Esophagus muscularis mucosa (tissue), 4 donors: Measurements from ENCODE around the gene APLP2. TPM values are rescaled to one million over a fixed set of nuclear protein-coding genes. Genes with fewer than 3 reads are reported as not detected.
"Not testable (repeated sequence)": the region's sequence is repeated elsewhere in the genome, so short reads cannot be mapped to it uniquely, and the experiment has no call there.

Experiments
- DNase-seq: peaks from one replicate; pipeline ENCODE4 v3.0.0-alpha.2; 2017; ENCODE audit errors: extremely low spot score
- H3K27ac ChIP-seq, 4 donors: fragments of 200-600 bp; sonication (generic); replicated peaks in 1 of 4; 1 replicate in 3 of 4; 2 replicates in 1 of 4; pipeline ENCODE4 v1.5.1; 2016 to 2019; ENCODE audit warnings: mild to moderate bottlenecking in 1 of 4
- H3K27me3 ChIP-seq, 4 donors: fragments of 200-600 bp; sonication (generic); one replicate each; pipeline versions ENCODE4 v1.5.1 to v1.6.0; 2016 to 2019
- H3K36me3 ChIP-seq, 4 donors: fragments of 200-600 bp; sonication (generic); one replicate each; pipeline ENCODE4 v1.5.1; 2016 to 2019
- H3K4me1 ChIP-seq, 4 donors: fragments of 200-600 bp; sonication (generic); one replicate each; pipeline ENCODE4 v1.5.1; 2016 to 2019
- H3K4me3 ChIP-seq, 4 donors: fragments of 200-600 bp; sonication (generic); 1 replicate in 2 of 4; 2 replicates in 2 of 4; pipeline ENCODE4 v1.5.1; 2016 to 2019; ENCODE audit warnings: mild to moderate bottlenecking in 4 of 4, moderate library complexity in 1 of 4
- H3K9me3 ChIP-seq, 4 donors: fragments of 200-600 bp; sonication (generic); 1 replicate in 3 of 4; 2 replicates in 1 of 4; pipeline ENCODE4 v1.5.1; 2016 to 2019
- CTCF ChIP-seq, 3 experiments: fragments of 200-600 bp in 2 of 3; fragments of 450-650 bp in 1 of 3; sonication (generic) in 2 of 3; IDR thresholded peaks; one replicate each; pipeline ENCODE4 v1.5.1; 2017 to 2019; ENCODE audit warnings: antibody characterized with exemption in 3 of 3, mild to moderate bottlenecking in 2 of 3, moderate library complexity in 1 of 3
- EP300 ChIP-seq: sonication (generic); formaldehyde crosslinking; IDR thresholded peaks from one replicate; pipeline ENCODE4 v1.6.1; 2017; ENCODE audit warnings: antibody characterized with exemption
- POLR2A ChIP-seq: fragments of 450-650 bp; IDR thresholded peaks from one replicate; pipeline ENCODE4 v1.6.1; 2017; ENCODE audit warnings: antibody characterized with exemption, moderate library complexity, mild to moderate bottlenecking, low read depth
- POLR2AphosphoS5 ChIP-seq, 2 donors: sonication (generic); formaldehyde crosslinking; IDR thresholded peaks; one replicate each; pipeline ENCODE4 v1.6.1; 2017; ENCODE audit warnings: antibody characterized with exemption in 2 of 2
- WGBS: methylation state at CpG from one replicate; pipeline ENCODE4 v1.1.5; 2018; 5-methylcytosine and 5-hydroxymethylcytosine counted together
- intact Hi-C: fragments of 100-400 bp; cut with DNase I; formaldehyde crosslinking; loops from one replicate; pipeline ENCODE4 v1.15.1; 2023
- total RNA-seq, 4 donors: library from RNA; depleted of rRNA; stranded (reverse); fragments of >200 nt; gene quantifications; one replicate each; pipeline versions ENCODE4 v1.1.0 to v1.2.1, GENCODE V29; 2016

APLP2 gene
- total RNA-seq, 4 donors from 2014 or later, result 311 to 479 (median 410) TPM

DNA sequence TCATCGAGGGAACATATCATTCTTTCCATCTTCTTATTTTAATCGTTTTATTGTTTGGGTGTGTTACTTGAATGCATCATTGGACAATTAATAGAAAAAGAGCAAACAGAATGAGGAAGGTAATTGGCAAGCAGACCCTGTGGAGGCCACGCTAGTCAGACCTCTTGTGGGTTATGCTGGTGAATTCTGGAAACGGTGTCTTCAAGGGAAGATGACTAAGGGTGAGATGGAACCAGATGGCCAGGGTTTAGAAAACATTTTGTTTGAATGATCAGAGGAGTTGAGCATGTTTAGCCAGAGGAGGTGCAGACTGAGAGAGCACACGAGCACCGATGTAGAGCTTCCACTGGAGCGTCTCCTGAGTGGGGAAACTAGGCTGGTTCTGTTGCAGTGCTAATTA lies 98.4 kb downstream of the APLP2 start:
- Histone ChIP-seq H3K4me1 (peaks cover 0 to 3% (median 0%) of the 10 kb centered on the region in 4 donors), H3K9me3 (no peaks in the 10 kb centered on the region), H3K27me3 (peaks cover 0 to 15% (median 0%) of the 10 kb centered on the region in 4 donors), H3K36me3 (no peaks in the 10 kb centered on the region), H3K4me3 (no peak overlapping the region), H3K27ac (no peak overlapping the region)
- WGBS, result 88% methylated on average over 7 of the region's 7 CpGs
- intact Hi-C loops, result no loop called here
- no peak for TF ChIP-seq POLR2AphosphoS5 (IDR thresholded peaks at IDR 0.05)
- no peak for TF ChIP-seq CTCF (IDR thresholded peaks at IDR 0.05)
- TF ChIP-seq POLR2A, result no peak
- no peak for TF ChIP-seq EP300
- no peak for DNase-seq

DNA sequence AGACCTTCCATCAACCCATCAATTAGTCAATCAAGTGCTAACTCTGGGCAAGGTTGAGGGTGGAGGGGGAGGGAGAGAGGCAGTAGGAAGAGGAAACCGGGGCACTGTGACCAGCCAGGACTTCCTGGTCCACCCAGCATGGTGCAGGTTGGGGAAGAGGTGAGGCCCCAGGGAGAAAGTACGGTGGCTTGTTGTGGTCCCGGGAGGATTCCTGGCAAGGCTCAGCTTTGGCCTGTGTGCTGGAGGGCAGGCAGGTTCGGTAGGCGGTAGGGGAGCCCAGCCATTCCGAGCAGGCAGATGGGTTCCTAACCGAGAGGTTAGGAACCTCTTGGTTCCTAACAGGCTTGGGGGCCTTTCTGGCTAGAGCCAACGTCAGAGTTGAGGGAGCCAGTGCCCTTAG lies 100.7 kb downstream of the APLP2 start:
- 83% methylated on average over 7 of the region's 8 CpGs for WGBS
- Histone ChIP-seq H3K27ac (no peak overlapping the region), H3K4me1 (no peaks in the 10 kb centered on the region), H3K9me3 (peaks cover 0 to 9% (median 0%) of the 10 kb centered on the region in 4 donors), H3K4me3 (no peak overlapping the region), H3K36me3 (no peaks in the 10 kb centered on the region), H3K27me3 (no peaks in the 10 kb centered on the region)
- intact Hi-C loops, result no loop called here
- no peak for TF ChIP-seq CTCF (IDR thresholded peaks at IDR 0.05)
- no peak for TF ChIP-seq POLR2A
- TF ChIP-seq POLR2AphosphoS5 (IDR thresholded peaks at IDR 0.05), result no peak
- no peak for TF ChIP-seq EP300
- DNase-seq, result no peak

DNA sequence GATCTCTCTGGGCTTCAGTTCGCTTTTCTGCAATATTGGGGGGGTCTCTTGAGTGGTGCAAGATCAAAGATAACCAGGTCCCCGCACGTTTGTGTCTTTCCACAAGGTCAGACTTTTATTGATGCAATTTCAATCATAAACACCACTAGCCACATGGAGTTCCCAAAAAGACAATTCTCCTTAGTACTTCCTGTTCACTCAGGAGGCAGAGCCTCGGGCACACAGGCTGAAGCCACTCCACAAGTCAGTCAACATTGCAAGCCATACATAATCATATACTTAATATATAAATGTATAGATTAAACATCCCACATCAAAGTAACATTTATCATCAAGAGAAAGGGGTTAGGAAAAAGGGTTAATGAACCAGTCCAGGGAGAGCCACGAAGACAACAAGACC lies 101.8 kb downstream of the APLP2 start:
- H3K4me3 ChIP-seq, result no peak overlapping the region
- no peaks in the 10 kb centered on the region for H3K4me1 ChIP-seq
- intact Hi-C loops, result no loop called here
- TF ChIP-seq POLR2AphosphoS5 (IDR thresholded peaks at IDR 0.05) (no peak), CTCF (IDR thresholded peaks at IDR 0.05) (no peak), EP300 (no peak), POLR2A (no peak)
- 47% methylated on average over 5 of the region's 5 CpGs for WGBS
- peaks cover 0 to 9% (median 0%) of the 10 kb centered on the region in 4 donors for H3K9me3 ChIP-seq
- H3K27me3 ChIP-seq, result no peaks in the 10 kb centered on the region
- no peaks in the 10 kb centered on the region for H3K36me3 ChIP-seq
- no peak for DNase-seq
- H3K27ac ChIP-seq, result no peak overlapping the region

GRCh38 chr11:130172001-130172400 lies 102.3 kb downstream of the APLP2 start:
- H3K4me1 ChIP-seq, DNase-seq, H3K9me3 ChIP-seq, H3K27me3 ChIP-seq, intact Hi-C loops, H3K36me3 ChIP-seq, H3K4me3 ChIP-seq, H3K27ac ChIP-seq: not testable (repeated sequence)
- WGBS, result 94% methylated on average over 3 of the region's 3 CpGs

DNA sequence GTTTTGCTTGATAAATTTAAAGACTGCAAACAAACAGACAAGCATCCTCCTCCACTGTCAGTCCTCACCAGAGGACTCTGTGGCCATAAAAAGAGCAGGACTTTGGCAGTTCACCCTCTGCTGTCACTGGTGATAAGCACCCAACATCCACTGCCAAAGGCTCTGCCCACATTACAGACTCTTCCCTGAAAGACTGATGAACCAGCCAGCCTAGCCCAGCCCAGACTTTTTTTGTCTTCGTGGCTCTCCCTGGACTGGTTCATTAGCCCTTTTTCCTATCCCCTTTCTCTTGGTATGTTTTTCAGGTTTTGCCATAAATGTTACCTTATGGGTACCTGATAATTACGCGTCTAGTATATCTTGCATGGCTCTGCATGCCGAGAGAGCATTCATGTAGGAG lies 104.9 kb downstream of the APLP2 start:
- Histone ChIP-seq H3K36me3 (no peaks in the 10 kb centered on the region), H3K4me1 (peaks cover 6 to 18% (median 11%) of the 10 kb centered on the region in 4 donors), H3K4me3 (no peak overlapping the region), H3K9me3 (peaks cover 0 to 9% (median 0%) of the 10 kb centered on the region in 4 donors), H3K27ac (no peak overlapping the region), H3K27me3 (no peaks in the 10 kb centered on the region)
- DNase-seq, result no peak
- TF ChIP-seq EP300, result no peak
- WGBS, result 95% methylated on average over 4 of the region's 4 CpGs
- intact Hi-C loops, result no loop called here

DNA sequence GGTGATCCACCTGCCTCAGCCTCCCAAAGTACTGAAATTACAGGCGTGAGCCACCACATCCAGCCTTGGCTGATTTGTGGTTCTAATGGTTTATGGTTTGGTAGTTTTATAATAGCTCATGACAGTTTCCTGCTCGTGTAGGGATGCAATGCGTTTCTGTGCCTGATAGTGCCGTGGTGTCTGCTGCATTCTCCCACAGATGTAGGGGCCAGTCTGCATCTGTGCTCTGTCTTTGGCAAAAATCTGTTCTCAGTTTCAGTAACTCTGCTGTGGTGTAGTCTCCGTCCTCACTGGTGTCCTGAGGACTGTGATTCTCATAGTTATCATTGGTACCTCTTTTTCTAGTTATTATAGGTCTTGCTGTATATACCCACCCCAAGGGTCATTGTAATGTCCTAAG lies 106.2 kb downstream of the APLP2 start:
- TF ChIP-seq CTCF (IDR thresholded peaks at IDR 0.05), result no peak
- no peak for TF ChIP-seq POLR2AphosphoS5 (IDR thresholded peaks at IDR 0.05)
- no peak for TF ChIP-seq POLR2A
- no peak for TF ChIP-seq EP300
- peaks cover 0 to 9% (median 0%) of the 10 kb centered on the region in 4 donors for H3K9me3 ChIP-seq
- H3K36me3 ChIP-seq, result no peaks in the 10 kb centered on the region
- no peaks in the 10 kb centered on the region for H3K27me3 ChIP-seq
- H3K4me1 ChIP-seq, result peaks cover 6 to 31% (median 15%) of the 10 kb centered on the region in 4 donors
- DNase-seq, result no peak
- 82% methylated on average over 5 of the region's 5 CpGs for WGBS
- no peak overlapping the region for H3K4me3 ChIP-seq
- intact Hi-C loops, result no loop called here
- H3K27ac ChIP-seq, result no peak overlapping the region
